Endothelial cell of hepatic sinusoid (primary cell): Measurements from ENCODE around the gene SSX2IP.
"Not testable (repeated sequence)": the region's sequence is repeated elsewhere in the genome, so short reads cannot be mapped to it uniquely, and the experiment has no call there.

Source experiments
- in situ Hi-C: cut with HindIII; loops from 2 replicates; pipeline ENCODE4 v1.10.0; 2017; ENCODE audit warnings: low sequenced_read_pairs

Gene SSX2IP

GRCh38 chr1:84677415-84678099, 12.7 kb downstream of the SSX2IP start:
- in situ Hi-C loops: no loop called here

DNA sequence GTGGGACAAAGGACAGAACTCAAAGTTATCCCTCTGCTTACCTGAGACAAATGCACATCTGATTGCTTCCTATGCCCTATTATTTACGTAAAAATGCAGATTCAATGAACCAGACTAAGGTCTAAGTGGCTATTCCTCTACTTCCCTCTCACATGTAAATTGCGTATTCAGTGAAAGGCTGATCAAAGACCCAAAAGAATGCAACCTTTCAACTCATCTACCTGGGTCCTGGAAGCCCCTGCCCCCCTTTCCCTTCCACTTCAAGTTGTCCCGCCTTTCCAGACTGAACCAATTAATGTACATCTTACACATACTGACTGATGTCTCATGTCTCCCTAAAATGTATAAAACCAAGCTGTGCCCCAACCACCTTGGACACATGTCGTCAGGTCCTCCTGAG, 14.6 kb downstream of the SSX2IP start:
- in situ Hi-C loops: no loop called here

GRCh38 chr1:84675106-84675505, 15.2 kb downstream of the SSX2IP start:
- in situ Hi-C loops: no loop called here

- in situ Hi-C loops: no loop called here
These were observed 15.6 kb downstream of the SSX2IP start for GRCh38 chr1:84674705-84675104.

GRCh38 chr1:84674021-84674420, 16.2 kb downstream of the SSX2IP start:
- in situ Hi-C loops: no loop called here

DNA sequence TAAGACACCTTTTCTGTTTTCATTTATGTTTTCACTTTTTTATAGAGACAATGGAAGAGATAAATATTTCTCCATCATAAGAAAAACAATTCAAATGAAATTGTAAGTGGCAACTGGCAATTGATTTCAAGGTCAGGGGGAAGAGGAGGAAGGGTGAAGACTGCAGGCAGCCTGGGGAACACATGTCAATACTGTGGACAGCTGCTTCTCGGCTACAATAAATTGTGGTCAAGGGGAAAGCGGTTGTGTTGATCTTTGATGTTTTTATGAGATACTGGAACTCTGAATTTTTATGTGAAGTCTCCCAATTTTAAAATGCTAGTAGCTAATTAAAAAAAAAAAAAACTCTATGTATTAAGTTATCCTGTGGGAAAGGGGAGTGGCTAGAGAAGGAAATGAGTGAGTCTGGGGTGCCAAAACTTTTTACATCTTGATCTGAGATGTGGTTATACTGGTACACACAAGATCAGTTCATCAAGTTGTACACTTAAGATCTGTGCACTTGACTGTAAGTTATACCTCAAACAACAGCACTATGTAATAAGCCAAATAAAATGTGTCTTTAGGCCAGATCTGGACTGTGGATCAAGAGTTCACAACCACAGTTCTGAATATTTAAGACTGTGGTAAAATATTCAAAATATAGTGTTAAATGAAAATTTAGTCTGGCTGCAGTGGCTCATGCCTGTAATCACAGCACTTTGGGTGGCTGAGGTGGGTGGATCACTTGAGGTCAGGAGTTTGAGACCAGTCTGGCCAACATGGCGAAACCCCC, 18.0 kb downstream of the SSX2IP start:
- in situ Hi-C loops: no loop called here

GRCh38 chr1:84669831-84670230, 20.4 kb downstream of the SSX2IP start:
- in situ Hi-C loops: no loop called here

- in situ Hi-C loops: no loop called here
These were observed 22.1 kb downstream of the SSX2IP start for GRCh38 chr1:84668185-84668584.

GRCh38 chr1:84665703-84666317, 24.5 kb downstream of the SSX2IP start:
- in situ Hi-C loops: no loop called here

- in situ Hi-C loops: no loop called here
These were observed 37.1 kb downstream of the SSX2IP start for GRCh38 chr1:84653130-84653677.

- in situ Hi-C loops: no loop called here
These were observed 45.8 kb downstream of the SSX2IP start for GRCh38 chr1:84644472-84644871.

- in situ Hi-C loops: no loop called here
These were observed 47.1 kb downstream of the SSX2IP start for GRCh38 chr1:84643183-84643582.

GRCh38 chr1:84642774-84643173, 47.5 kb downstream of the SSX2IP start:
- in situ Hi-C loops: no loop called here

GRCh38 chr1:84639731-84640130, 50.5 kb downstream of the SSX2IP start:
- in situ Hi-C loops: not testable (repeated sequence)

DNA sequence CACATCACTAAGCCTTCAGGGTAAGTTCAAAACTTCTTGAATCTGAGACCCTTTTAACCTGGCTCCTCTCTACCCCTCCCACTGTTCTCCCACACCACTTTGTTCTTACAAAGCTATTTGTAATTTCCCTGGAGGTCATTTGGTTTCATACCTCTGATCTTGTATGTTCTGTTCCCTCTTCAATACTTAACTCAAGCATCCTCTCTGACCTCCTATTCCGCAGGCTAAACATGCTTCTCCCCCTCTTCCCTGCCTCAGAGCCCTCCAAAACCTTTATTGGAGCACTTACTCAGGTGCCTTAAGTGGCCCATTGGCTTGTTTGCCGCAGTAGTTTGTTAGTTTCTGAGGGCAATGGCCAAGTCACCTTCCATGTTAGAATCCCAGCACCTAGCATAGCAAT, 54.8 kb downstream of the SSX2IP start:
- in situ Hi-C loops: no loop called here

DNA sequence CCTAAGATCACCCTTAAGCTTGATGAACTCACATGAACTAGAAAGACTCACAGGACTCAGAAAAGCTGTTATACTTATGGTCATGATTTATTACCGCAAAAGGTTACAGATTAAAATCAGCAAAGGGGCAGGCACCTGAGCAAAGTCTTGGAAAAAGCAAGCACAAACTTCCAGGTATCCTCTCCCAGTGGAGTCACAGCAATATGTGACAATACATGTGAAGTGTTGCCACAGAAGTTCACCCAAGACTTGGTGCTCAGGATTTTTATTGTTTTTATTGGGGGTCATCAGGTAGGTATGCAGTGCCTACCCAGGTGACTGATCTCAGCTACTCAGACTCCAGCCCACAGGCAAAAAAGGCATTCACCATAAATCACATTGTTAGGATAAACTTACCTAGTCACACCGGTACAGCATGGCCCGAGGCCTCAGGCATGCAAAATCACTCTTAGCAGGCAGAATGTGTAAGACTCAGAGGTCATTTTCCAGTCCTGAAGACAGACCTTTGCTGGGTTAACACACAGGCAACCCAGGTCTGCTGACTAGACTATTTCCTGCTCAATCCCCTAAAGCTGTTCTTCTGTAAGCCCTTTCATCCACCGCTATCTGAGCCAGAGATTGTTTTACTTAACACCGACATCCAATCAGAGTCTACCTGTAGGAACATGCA, 55.6 kb downstream of the SSX2IP start:
- in situ Hi-C loops: no loop called here

DNA sequence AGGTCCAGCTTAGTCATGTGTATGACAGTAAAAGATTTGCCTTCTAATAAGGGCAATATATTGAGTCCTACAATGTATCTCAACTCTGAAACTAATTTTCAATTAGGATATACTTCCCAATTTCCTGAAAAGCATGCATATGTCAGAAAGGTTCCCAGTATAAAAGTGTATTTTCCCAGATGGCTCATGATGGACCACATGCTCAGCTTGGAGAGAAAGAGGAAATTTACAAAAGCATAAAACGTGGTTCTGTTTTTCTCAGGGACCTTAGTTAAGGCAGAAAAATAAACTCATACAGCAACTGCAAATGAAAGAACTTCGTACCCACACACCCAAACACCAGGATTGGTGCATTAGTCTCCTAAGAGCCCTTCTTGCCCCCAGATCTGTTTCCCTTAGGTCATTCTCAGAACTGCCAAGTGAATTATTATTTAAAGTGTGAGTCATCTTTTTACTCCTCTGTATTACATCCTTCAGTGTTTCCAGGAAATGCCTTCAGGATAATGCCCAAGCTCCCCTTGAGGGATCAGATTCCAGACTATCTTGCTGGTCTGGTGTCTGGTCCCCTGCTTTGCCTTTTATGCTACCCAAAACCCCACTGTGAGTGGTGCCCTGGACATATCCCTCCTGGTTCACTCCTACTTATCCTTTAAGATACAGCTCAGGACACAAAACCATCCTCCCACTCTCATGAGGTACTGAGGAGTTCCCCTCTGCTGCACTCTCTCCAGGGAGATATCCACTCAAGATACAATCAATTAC, 57.4 kb downstream of the SSX2IP start:
- in situ Hi-C loops: no loop called here

DNA sequence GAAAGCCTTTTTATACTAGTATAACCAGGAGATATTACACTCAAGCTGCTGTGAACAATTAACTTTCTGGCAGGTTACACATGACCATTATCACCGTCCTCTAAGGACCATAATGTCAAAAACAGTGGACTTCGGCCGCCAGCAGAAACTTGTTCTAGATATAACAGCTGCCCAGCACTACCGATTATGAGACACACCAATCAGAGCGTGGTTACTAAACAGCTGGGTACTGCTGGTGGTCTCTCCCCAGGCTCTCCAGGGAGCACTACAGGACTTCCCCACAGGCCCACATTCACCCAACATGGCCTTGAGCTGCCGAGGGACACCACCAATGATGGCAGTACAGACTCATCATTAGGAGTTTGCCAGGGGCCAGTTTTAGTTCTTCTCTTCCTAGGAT, 58.1 kb downstream of the SSX2IP start:
- in situ Hi-C loops: no loop called here

GRCh38 chr1:84624876-84625275, 65.4 kb downstream of the SSX2IP start:
- in situ Hi-C loops: loop anchor here (5.0 to 25.0 kb wide), 4 partner anchors 130 to 713 kb away; no protein-coding TSS in a partner anchor

GRCh38 chr1:84621553-84621952, 68.7 kb downstream of the SSX2IP start:
- in situ Hi-C loops: loop anchor here (5.0 to 25.0 kb wide), 4 partner anchors 133 to 709 kb away; no protein-coding TSS in a partner anchor
